NCI-H1105 treated with DMSO at 0.1 percent for 48 hours (cell line): ENCODE data around the gene SUCO.

Experiments used
- DNase-seq: peaks from one replicate; lab custom pipeline; 2025; lab: John Stamatoyannopoulos, UW

The SUCO gene

GRCh38 chr1:172517081-172517480, 15.9 kb upstream of the SUCO start:
- DNase-seq: no peak

- DNase-seq: no peak
Measured at GRCh38 chr1:172517545-172517944, 15.4 kb upstream of the SUCO start.

- no peak for DNase-seq
Measured at GRCh38 chr1:172529304-172529703, 3.6 kb upstream of the SUCO start.

GRCh38 chr1:172530000-172530399, 3.0 kb upstream of the SUCO start:
- no peak for DNase-seq

GRCh38 chr1:172531412-172532182, 1.4 kb upstream of the SUCO start:
- DNase-seq: no peak

- DNase-seq: peak; percentile 97
Measured at GRCh38 chr1:172532183-172532699, 709 bp upstream of the SUCO start.

- DNase-seq: peak; percentile 61
Measured at GRCh38 chr1:172533513-172534151, 682 bp downstream of the SUCO start.

GRCh38 chr1:172536256-172536655, 3.3 kb downstream of the SUCO start:
- no peak for DNase-seq

GRCh38 chr1:172537366-172537765, 4.4 kb downstream of the SUCO start:
- DNase-seq: no peak

- no peak for DNase-seq
Measured at GRCh38 chr1:172537827-172538391, 5.0 kb downstream of the SUCO start.

GRCh38 chr1:172540635-172541034, 7.7 kb downstream of the SUCO start:
- no peak for DNase-seq

- DNase-seq: no peak
Measured at GRCh38 chr1:172544481-172545104, 11.6 kb downstream of the SUCO start.

GRCh38 chr1:172545396-172546004, 12.6 kb downstream of the SUCO start:
- DNase-seq: no peak

GRCh38 chr1:172547071-172547470, 14.1 kb downstream of the SUCO start:
- DNase-seq: no peak

GRCh38 chr1:172549621-172550280, 16.8 kb downstream of the SUCO start:
- no peak for DNase-seq

GRCh38 chr1:172551279-172551678, 18.3 kb downstream of the SUCO start:
- DNase-seq: no peak

GRCh38 chr1:172554915-172555314, 22.0 kb downstream of the SUCO start:
- DNase-seq: no peak

GRCh38 chr1:172556461-172556860, 23.5 kb downstream of the SUCO start:
- no peak for DNase-seq

GRCh38 chr1:172557270-172557669, 24.3 kb downstream of the SUCO start:
- DNase-seq: no peak

- DNase-seq: no peak
Measured at GRCh38 chr1:172559572-172560210, 26.7 kb downstream of the SUCO start.

GRCh38 chr1:172561252-172561651, 28.3 kb downstream of the SUCO start:
- no peak for DNase-seq
